DOHH2 (cell line): ENCODE data around the gene PKHD1.

Experiments
- CTCF ChIP-seq: fragments of 200-600 bp; sonication (generic); IDR thresholded peaks from one replicate; pipeline ENCODE4 v1.5.1; 2014; ENCODE audit warnings: antibody characterized with exemption, mild to moderate bottlenecking, low read depth, low read length; ENCODE audit not compliant: poor library complexity, severe bottlenecking
- EZH2phosphoT487 ChIP-seq: fragments of 200-600 bp; sonication (generic); IDR thresholded peaks from 2 replicates; pipeline ENCODE4 v1.6.1; 2017; ENCODE audit warnings: borderline replicate concordance, mild to moderate bottlenecking, antibody characterized with exemption, low read length, moderate library complexity, mixed read lengths

GRCh38 chr6:51865996-51866395 lies 221.4 kb downstream of the PKHD1 start:
- no peak for TF ChIP-seq CTCF
- no peak for TF ChIP-seq EZH2phosphoT487
